ENCODE measurements around the gene KCNQ1. TPM values are rescaled to one million over a fixed set of nuclear protein-coding genes. Genes with fewer than 3 reads are reported as not detected.

The KCNQ1 gene
- total RNA-seq, 1 donor from 2014 or later = 8.5 TPM

DNA sequence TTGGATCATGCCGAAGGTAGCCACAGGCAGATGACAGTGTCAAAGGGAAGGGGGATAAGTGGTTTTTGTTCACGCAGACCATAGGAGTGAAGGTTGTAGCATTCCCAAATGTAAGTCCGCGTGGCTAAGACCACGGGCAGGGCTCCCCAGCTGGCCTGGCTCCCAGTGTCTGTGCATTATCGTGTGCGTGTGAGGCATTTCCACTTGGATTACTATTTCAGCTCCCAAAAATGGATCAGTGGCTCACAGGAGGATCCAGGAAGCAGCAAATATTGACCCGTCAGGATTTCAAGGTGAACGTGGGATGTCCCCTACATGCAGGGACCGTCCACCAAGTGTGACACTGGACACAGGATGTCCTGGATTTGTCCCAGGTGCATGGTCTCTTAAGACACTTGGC lies 430.2 kb downstream of the KCNQ1 start:
- Mint-ChIP-seq H3K36me3 (peaks cover 18% of the 10 kb centered on the region), H3K9me3 (peaks cover 6% of the 10 kb centered on the region), H3K4me1 (peaks cover 13% of the 10 kb centered on the region), H3K27me3 (ENCODE audit: low read depth) (peaks cover 20% of the 10 kb centered on the region), H3K27ac (no peak overlapping the region), H3K4me3 (no peak overlapping the region)
- TF ChIP-seq CTCF (IDR thresholded peaks at IDR 0.05; ENCODE audit: unreplicated experiment) = no peak
- DNase-seq (ENCODE audit: low spot score in 2 of 2, unreplicated experiment in 2 of 2) = no peak

DNA sequence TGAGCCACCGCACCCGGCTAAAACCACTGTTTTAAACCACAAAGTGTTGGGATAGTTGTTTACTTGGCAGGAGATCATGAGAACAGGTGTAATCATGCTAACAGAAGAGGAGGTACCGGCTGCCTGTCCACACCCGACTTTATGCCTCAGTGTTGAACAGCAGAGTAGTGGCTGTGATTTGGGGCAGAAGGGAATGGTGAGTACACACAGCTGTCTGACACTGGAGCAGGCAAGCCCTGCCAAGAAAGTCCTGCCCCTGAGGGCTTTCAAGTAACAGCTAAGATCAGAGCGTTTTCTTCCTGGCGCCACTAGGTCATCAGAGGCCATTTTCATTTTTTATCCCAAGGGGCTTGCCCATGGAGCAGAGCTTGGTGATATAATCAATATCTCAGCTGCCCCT lies 432.7 kb downstream of the KCNQ1 start:
- H3K27me3 Mint-ChIP-seq (ENCODE audit: low read depth) = no peaks in the 10 kb centered on the region

GRCh38 chr11:2878782-2879181 lies 434.0 kb downstream of the KCNQ1 start:
- DNase-seq (ENCODE audit: low spot score in 2 of 2, unreplicated experiment in 2 of 2) = no peak
- Mint-ChIP-seq H3K9me3 (peaks cover 6% of the 10 kb centered on the region), H3K27me3 (ENCODE audit: low read depth) (no peaks in the 10 kb centered on the region), H3K27ac (no peak overlapping the region), H3K36me3 (peaks cover 22% of the 10 kb centered on the region), H3K4me1 (peaks cover 28% of the 10 kb centered on the region), H3K4me3 (no peak overlapping the region)
- TF ChIP-seq CTCF (IDR thresholded peaks at IDR 0.05; ENCODE audit: unreplicated experiment) = no peak

More for the DNA sequence above, 432.7 kb downstream of the KCNQ1 start:
- Mint-ChIP-seq H3K36me3 (peaks cover 18% of the 10 kb centered on the region), H3K9me3 (peaks cover 6% of the 10 kb centered on the region), H3K4me3 (no peak overlapping the region), H3K27ac (no peak overlapping the region), H3K4me1 (peaks cover 17% of the 10 kb centered on the region)
- DNase-seq (ENCODE audit: low spot score in 2 of 2, unreplicated experiment in 2 of 2) = no peak
- no peak for TF ChIP-seq CTCF (IDR thresholded peaks at IDR 0.05; ENCODE audit: unreplicated experiment)

DNA sequence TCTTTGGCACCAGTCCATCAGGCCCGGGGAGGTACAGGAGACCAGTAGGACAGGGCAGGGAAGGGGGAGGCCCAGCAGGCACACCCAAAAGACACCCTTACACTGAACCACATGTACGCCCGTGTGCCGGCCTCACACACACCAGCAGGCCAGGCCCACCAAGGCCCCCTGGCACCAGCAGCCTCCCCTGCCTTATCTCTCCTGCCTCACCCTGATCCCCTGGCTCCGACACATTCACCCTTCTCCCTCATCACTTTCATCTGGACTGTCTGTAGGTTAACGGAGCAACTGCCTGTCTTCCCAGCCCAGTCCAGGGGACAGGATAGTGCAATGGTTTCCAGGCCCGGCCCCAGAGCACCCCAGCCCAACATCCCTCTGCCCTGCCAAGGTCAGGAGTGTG lies 435.8 kb downstream of the KCNQ1 start:
- Mint-ChIP-seq H3K36me3 (peaks cover 20% of the 10 kb centered on the region), H3K27me3 (ENCODE audit: low read depth) (no peaks in the 10 kb centered on the region), H3K4me1 (peaks cover 30% of the 10 kb centered on the region), H3K27ac (peak overlapping the region; percentile 10), H3K9me3 (peaks cover 3% of the 10 kb centered on the region), H3K4me3 (no peak overlapping the region)
- no peak for DNase-seq (ENCODE audit: low spot score in 2 of 2, unreplicated experiment in 2 of 2)
- TF ChIP-seq CTCF (IDR thresholded peaks at IDR 0.05; ENCODE audit: unreplicated experiment) = no peak

GRCh38 chr11:2881076-2881980 lies 436.5 kb downstream of the KCNQ1 start:
- Mint-ChIP-seq H3K27me3 (ENCODE audit: low read depth) (no peaks in the 10 kb centered on the region), H3K36me3 (peaks cover 20% of the 10 kb centered on the region), H3K4me3 (peak overlapping the region; percentile 34), H3K9me3 (peaks cover 3% of the 10 kb centered on the region), H3K27ac (peak overlapping the region; percentile 10), H3K4me1 (peaks cover 30% of the 10 kb centered on the region)
- TF ChIP-seq CTCF (IDR thresholded peaks at IDR 0.05; ENCODE audit: unreplicated experiment) = no peak
- DNase-seq (ENCODE audit: low spot score in 2 of 2, unreplicated experiment in 2 of 2) = no peak
